Activated T-helper 2 cell treated with anti-CD3 and anti-CD28 coated beads, Interferon-gamma antibody, Interleukin-2, Interleukin-4, amounts not matched to agents 10 μg/mL and 5 μg/mL and 100 μg/mL, durations not matched to agents 14 hours and 24 hours and 36 hours (primary cell): Measurements from ENCODE around the gene SEC63. TPM values are rescaled to one million over a fixed set of nuclear protein-coding genes. Genes with fewer than 3 reads are reported as not detected.
A peak's percentile ranks its signal among the peaks of the same experiment; 100 is the strongest.
"Not testable (repeated sequence)": the region's sequence is repeated elsewhere in the genome, so short reads cannot be mapped to it uniquely, and the experiment has no call there.

ENCODE experiments used
- DNase-seq: peaks from one replicate; pipeline ENCODE4 v3.0.0; 2021; ENCODE audit warnings: low spot score
- H3K27ac Mint-ChIP-seq: one replicate; pipeline ENCODE4 v1.8.0; 2021; ENCODE audit warnings: mixed read lengths
- H3K27me3 Mint-ChIP-seq: one replicate; pipeline ENCODE4 v1.8.0; 2021; ENCODE audit warnings: low read depth, mixed read lengths
- H3K36me3 Mint-ChIP-seq: one replicate; pipeline ENCODE4 v1.8.0; 2021; ENCODE audit warnings: low read depth, mixed read lengths
- H3K4me1 Mint-ChIP-seq: one replicate; pipeline ENCODE4 v1.8.0; 2021; ENCODE audit warnings: low read depth, mixed read lengths
- H3K4me3 Mint-ChIP-seq: one replicate; pipeline ENCODE4 v1.8.0; 2021; ENCODE audit warnings: low read depth, mild to moderate bottlenecking, moderate library complexity, mixed read lengths
- H3K9me3 Mint-ChIP-seq: one replicate; pipeline ENCODE4 v1.8.0; 2021; ENCODE audit warnings: mixed read lengths
- intact Hi-C: fragments of 100-400 bp; cut with micrococcal nuclease; formaldehyde crosslinking; loops from one replicate; pipeline ENCODE4 v1.15.1; 2023
- total RNA-seq: library from RNA; stranded (reverse); gene quantifications from 2 replicates; pipeline ENCODE4 v1.2.3, GENCODE V29; 2022

SEC63 gene
- total RNA-seq, 1 donor from 2014 or later: 96.2 TPM

GRCh38 chr6:107864226-107865127, 93.5 kb downstream of the SEC63 start:
- Mint-ChIP-seq H3K4me1 (peaks cover 5% of the 10 kb centered on the region), H3K27ac (no peak overlapping the region), H3K27me3 (peaks cover 6% of the 10 kb centered on the region), H3K9me3 (no peaks in the 10 kb centered on the region), H3K4me3 (no peak overlapping the region), H3K36me3 (peaks cover 6% of the 10 kb centered on the region)
- intact Hi-C loops: loop anchor here (10.0 kb wide), 1 partner anchor 90 kb away; the partner anchor contains the start of gene SEC63
- DNase-seq: no peak

DNA sequence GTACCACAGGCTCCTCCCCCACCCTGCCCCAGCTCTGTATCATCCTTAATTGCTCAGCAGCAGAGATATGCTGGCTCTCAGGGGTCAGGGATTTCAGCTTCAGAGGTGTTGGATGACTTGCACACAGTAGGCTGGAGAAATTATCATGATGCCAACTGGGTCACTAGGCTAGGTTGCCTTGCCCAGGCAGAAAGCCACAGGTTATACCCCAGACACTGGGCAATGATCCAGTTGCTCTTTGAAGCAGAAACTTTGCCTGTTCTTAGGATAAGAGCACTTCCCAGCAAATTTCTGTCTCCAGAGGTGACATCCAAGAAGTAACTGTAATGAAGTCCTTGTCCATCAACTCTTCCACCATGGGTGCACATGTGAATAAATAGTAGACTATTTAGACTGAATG, 95.6 kb downstream of the SEC63 start:
- intact Hi-C loops: loop anchor here (10.0 kb wide), 1 partner anchor 92 kb away; the partner anchor contains the start of gene SEC63
- peaks cover 3% of the 10 kb centered on the region for H3K4me1 Mint-ChIP-seq

DNA sequence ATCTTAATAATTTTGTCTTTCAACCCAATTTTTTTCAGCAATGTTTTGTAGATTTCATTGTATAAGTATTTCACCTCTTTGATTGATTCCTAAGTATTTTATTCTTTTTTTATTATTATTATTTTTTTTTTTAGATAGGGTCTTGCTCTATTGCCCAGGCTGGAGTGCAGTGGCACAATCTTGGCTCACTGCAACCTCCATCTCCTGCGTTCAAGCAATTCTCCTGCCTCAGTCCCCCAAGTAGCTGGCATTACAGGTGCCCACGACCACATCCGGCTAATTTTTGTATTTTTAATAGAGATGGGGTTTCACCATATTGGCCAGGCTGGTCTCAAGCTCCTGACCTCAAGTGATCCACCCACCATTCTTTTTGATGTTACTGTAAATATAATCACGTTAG, 97.0 kb downstream of the SEC63 start:
- H3K27me3 Mint-ChIP-seq, H3K9me3 Mint-ChIP-seq, H3K36me3 Mint-ChIP-seq, H3K4me3 Mint-ChIP-seq, DNase-seq, H3K27ac Mint-ChIP-seq, H3K4me1 Mint-ChIP-seq: not testable (repeated sequence)
- intact Hi-C loops: loop anchor here (10.0 kb wide), 1 partner anchor 94 kb away; the partner anchor contains the start of gene SEC63

More for the DNA sequence above, 95.6 kb downstream of the SEC63 start:
- Mint-ChIP-seq H3K36me3 (no peaks in the 10 kb centered on the region), H3K27ac (no peak overlapping the region), H3K27me3 (peaks cover 8% of the 10 kb centered on the region), H3K9me3 (no peaks in the 10 kb centered on the region), H3K4me3 (no peak overlapping the region)
- DNase-seq: no peak

DNA sequence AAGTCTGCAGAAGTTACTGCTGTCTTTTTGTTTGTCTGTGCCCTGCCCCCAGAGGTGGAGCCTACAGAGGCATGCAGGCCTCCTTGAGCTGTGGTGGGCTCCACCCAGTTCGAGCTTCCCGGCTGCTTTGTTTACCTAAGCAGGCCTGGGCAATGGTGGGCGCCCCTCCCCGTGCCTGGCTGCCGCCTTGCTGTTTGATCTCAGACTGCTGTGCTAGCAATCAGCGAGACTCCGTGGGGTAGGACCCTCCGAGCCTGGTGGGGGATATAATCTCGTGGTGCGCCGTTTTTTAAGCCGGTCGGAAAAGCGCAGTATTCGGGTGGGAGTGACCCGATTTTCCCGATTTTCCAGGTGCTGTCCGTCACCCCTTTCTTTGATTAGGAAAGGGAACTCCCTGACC, 97.9 kb downstream of the SEC63 start:
- not testable (repeated sequence) for H3K36me3 Mint-ChIP-seq, H3K4me1 Mint-ChIP-seq, DNase-seq, H3K9me3 Mint-ChIP-seq, H3K27ac Mint-ChIP-seq, H3K27me3 Mint-ChIP-seq, H3K4me3 Mint-ChIP-seq
- intact Hi-C loops: loop anchor here (10.0 kb wide), 1 partner anchor 95 kb away; the partner anchor contains the start of gene SEC63

DNA sequence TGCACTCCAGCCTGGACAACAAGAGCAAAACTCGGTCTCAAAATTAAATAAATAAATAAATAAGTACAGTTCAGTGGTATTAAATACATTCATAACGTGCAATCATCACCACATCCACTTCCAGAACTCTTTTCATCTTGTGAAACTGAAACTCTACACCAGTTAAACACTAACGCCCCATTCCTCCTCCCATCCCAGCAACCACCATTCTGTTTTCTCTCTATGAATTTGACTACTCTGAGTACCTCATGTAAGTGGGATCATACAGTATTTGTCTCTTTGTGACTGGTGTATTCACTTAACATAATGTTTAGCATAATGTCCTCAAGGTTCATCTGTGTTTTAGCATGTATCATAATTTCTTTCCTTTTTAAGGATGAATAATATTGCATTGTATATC, 104.8 kb downstream of the SEC63 start:
- Mint-ChIP-seq H3K9me3 (no peaks in the 10 kb centered on the region), H3K4me1 (peaks cover 10% of the 10 kb centered on the region), H3K27me3 (peaks cover 12% of the 10 kb centered on the region), H3K27ac (no peak overlapping the region), H3K4me3 (no peak overlapping the region), H3K36me3 (no peaks in the 10 kb centered on the region)
- intact Hi-C loops: no loop called here
- peak; percentile 32 for DNase-seq

- Mint-ChIP-seq H3K36me3 (no peaks in the 10 kb centered on the region), H3K27ac (no peak overlapping the region), H3K9me3 (no peaks in the 10 kb centered on the region), H3K4me1 (peaks cover 16% of the 10 kb centered on the region), H3K27me3 (peaks cover 13% of the 10 kb centered on the region), H3K4me3 (no peak overlapping the region)
- intact Hi-C loops: loop anchor here (2.0 to 5.0 kb wide), 2 partner anchors 27 to 117 kb away; no protein-coding TSS in a partner anchor
- no peak for DNase-seq
Observed at GRCh38 chr6:107849325-107849724, 108.7 kb downstream of the SEC63 start.

DNA sequence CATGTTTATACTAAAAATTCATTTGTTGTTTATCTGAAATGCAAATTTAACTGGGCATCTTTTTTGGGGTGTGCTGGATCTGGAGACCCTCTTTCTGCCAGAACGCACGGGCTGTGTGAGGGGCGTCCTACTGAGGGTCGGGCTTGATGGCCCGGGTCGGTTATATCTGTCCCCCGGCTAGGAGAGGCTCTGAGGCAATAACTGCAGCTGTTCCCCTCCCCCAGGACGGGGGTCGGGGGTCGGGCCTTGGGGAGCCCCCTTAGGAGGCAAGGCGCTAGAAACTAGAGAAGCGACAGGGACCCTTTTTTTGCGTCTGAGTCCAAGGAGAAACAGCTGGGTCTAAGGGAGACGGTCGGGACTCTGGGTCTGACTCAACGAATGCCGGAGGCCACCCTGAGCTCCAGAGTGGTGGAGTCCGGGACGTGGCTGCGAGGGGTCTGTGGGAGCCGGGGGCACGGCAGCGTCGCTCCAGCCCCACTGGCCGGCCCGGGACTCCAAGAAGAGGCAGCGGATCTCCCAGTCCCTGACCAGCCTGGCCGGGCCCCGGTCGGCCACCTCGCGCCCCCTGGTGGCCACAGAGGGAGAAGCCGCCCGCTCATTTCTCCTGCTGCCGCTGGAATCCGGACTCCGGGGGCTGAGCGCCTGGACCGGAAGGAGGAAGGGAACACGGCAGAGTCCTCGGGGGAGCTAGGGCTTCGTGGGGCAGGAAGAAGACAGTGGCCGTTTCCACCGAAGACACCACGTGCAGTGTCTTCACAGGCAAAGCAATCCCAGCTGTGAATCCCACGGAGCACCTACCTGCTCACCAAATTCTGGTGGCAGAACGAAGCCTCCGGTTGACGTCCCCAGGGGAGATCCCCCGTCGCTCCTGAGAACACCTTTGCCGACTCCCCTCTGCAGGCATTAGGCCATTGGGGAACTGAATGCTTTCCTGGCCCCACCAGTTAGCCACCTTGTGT, 109.9 kb downstream of the SEC63 start:
- peak; percentile 67 for DNase-seq
- peak overlapping the region; percentile 69 for H3K4me3 Mint-ChIP-seq
- H3K9me3 Mint-ChIP-seq: no peaks in the 10 kb centered on the region
- intact Hi-C loops: loop anchor here (1.0 to 5.0 kb wide), 6 partner anchors 15 to 173 kb away; no protein-coding TSS in a partner anchor
- H3K36me3 Mint-ChIP-seq: no peaks in the 10 kb centered on the region
- peaks cover 13% of the 10 kb centered on the region for H3K27me3 Mint-ChIP-seq
- no peak overlapping the region for H3K27ac Mint-ChIP-seq
- H3K4me1 Mint-ChIP-seq: peaks cover 18% of the 10 kb centered on the region

GRCh38 chr6:107846262-107846795, 111.7 kb downstream of the SEC63 start:
- Mint-ChIP-seq H3K9me3 (no peaks in the 10 kb centered on the region), H3K4me3 (no peak overlapping the region), H3K4me1 (peaks cover 23% of the 10 kb centered on the region), H3K36me3 (no peaks in the 10 kb centered on the region), H3K27me3 (peaks cover 13% of the 10 kb centered on the region), H3K27ac (no peak overlapping the region)
- DNase-seq: no peak
- intact Hi-C loops: loop anchor here (5.0 kb wide), 1 partner anchor 114 kb away; no protein-coding TSS in a partner anchor

DNA sequence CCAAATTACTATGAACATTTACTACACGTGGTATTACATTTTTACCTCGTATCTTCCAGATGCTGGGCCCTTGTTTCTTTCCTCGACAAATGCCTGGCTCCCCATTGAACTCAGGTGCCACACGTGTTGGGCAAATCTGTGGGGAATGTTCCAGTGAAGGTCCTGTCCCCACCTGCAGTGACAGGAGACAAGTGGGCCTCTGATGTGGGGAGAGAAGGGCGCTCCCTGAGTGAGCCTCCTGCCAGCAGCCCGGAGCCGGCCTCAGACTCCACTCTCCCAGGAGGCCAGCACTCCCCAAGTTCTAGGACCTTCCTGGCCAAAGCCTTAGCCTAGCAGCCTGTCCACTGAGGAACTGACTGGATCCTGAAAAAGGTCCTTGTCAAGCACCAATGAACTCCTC, 112.2 kb downstream of the SEC63 start:
- H3K9me3 Mint-ChIP-seq: no peaks in the 10 kb centered on the region
- H3K4me3 Mint-ChIP-seq: no peak overlapping the region
- H3K4me1 Mint-ChIP-seq: peaks cover 23% of the 10 kb centered on the region
- no peak overlapping the region for H3K27ac Mint-ChIP-seq
- no peaks in the 10 kb centered on the region for H3K36me3 Mint-ChIP-seq
- DNase-seq: no peak
- intact Hi-C loops: loop anchor here (5.0 kb wide), 1 partner anchor 113 kb away; no protein-coding TSS in a partner anchor
- H3K27me3 Mint-ChIP-seq: peaks cover 13% of the 10 kb centered on the region

DNA sequence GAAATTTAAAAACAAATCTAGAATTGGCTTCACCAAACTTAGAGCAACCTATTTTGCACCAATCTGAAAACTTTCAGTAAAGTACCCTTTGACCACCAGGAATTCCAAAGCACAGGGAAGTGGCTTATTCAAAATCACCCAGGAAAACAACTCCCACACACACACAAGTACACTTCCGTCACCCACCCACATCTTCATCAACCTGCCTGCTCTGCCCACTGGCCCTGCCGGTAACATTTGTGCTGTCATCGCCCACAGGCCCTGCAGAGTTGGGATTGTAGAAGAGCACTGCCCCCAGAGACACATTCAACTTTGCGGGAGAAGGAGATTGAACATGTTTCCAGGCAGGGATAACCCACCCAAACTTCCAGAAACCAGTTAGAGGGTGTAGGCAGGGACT, 114.6 kb downstream of the SEC63 start:
- no peak overlapping the region for H3K4me3 Mint-ChIP-seq
- H3K27ac Mint-ChIP-seq: no peak overlapping the region
- H3K4me1 Mint-ChIP-seq: peaks cover 20% of the 10 kb centered on the region
- peaks cover 18% of the 10 kb centered on the region for H3K27me3 Mint-ChIP-seq
- DNase-seq: no peak
- H3K9me3 Mint-ChIP-seq: no peaks in the 10 kb centered on the region
- intact Hi-C loops: no loop called here
- H3K36me3 Mint-ChIP-seq: no peaks in the 10 kb centered on the region

DNA sequence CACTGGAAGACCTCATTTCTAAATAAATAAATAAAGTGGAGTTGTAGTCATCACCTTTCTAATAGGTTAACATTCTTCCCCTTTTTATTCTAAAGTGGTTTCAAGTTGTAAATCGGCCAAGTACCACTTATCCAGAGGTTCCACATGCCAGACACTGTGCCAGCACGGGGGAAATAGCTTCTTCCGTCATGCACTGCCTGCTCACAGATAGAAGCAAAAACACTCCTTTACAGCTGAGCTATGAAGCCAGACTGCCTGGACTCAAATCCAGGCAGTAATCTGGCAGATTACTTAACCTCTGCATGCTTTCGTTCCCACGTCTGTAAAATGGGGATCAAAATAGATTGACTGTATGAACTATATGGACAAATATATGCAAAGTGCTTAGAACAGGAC, 116.7 kb downstream of the SEC63 start:
- H3K4me1 Mint-ChIP-seq: peaks cover 15% of the 10 kb centered on the region
- H3K4me3 Mint-ChIP-seq: no peak overlapping the region
- intact Hi-C loops: no loop called here
- DNase-seq: no peak
- no peak overlapping the region for H3K27ac Mint-ChIP-seq
- peaks cover 17% of the 10 kb centered on the region for H3K27me3 Mint-ChIP-seq
- no peaks in the 10 kb centered on the region for H3K9me3 Mint-ChIP-seq
- H3K36me3 Mint-ChIP-seq: no peaks in the 10 kb centered on the region

DNA sequence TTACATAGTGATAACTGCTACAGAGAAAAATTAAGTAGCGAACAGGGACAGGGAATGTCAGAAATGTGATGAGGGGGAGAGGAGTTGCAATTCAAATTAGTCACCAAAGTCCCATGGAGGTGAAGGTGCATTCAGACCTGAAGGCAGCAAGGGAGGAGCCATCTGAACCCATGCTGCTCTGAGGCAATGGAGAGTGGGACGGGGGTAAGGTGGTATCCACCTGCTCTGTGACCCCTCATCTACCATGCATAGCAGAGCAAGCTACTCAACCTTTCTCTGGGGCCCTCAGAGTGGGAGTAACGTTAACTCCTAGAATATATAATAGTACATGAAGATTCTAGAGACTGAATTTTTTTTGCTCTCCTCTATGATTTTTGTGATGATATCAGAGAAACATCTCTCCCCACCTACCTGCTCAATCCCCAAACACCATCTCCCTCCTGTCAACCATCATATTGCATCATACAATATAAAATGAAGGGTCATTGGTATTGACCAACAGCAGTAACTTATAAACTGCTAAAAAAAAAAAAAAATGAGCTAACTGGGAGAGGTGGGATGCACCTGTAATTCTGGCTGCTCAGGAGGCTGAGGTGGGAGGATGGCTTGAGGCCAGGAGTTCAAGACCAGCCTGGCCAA, 117.3 kb downstream of the SEC63 start:
- H3K27me3 Mint-ChIP-seq: peaks cover 17% of the 10 kb centered on the region
- no peak overlapping the region for H3K4me3 Mint-ChIP-seq
- no peaks in the 10 kb centered on the region for H3K9me3 Mint-ChIP-seq
- intact Hi-C loops: no loop called here
- peaks cover 15% of the 10 kb centered on the region for H3K4me1 Mint-ChIP-seq
- no peaks in the 10 kb centered on the region for H3K36me3 Mint-ChIP-seq
- DNase-seq: no peak
- no peak overlapping the region for H3K27ac Mint-ChIP-seq
